GM12878 (cell line): ENCODE results near the gene RBM42.

ENCODE experiments used
- CREM ChIP-seq: IDR thresholded peaks from 2 replicates; pipeline ENCODE4 v1.6.1; 2014; ENCODE audit warnings: antibody characterized with exemption, low read depth
- FOS ChIP-seq: IDR thresholded peaks from 3 replicates; pipeline ENCODE4 v1.6.1; 2011; ENCODE audit warnings: borderline replicate concordance; ENCODE audit not compliant: insufficient read length; ENCODE audit errors: extremely low read depth
- FOXM1 ChIP-seq: IDR thresholded peaks from 2 replicates; pipeline ENCODE4 v1.6.1; 2012; ENCODE audit warnings: low read depth, mild to moderate bottlenecking, inconsistent platforms, low read length, moderate library complexity
- NFYA ChIP-seq: IDR thresholded peaks from 2 replicates; pipeline ENCODE4 v1.6.1; 2011; ENCODE audit warnings: low read depth, mild to moderate bottlenecking, low read length, improper control_type of control experiment, borderline replicate concordance
- RFX5 ChIP-seq: IDR thresholded peaks from 2 replicates; pipeline ENCODE4 v1.6.1; 2011; ENCODE audit warnings: low read depth, low read length, improper control_type of control experiment
- SMC3 ChIP-seq: IDR thresholded peaks from 2 replicates; pipeline ENCODE4 v1.6.1; 2011; ENCODE audit warnings: low read length, improper control_type of control experiment, borderline replicate concordance
- SUZ12 ChIP-seq: fragments of 200-600 bp; sonication (generic); IDR thresholded peaks from one replicate; pipeline ENCODE4 v1.6.1; 2018; ENCODE audit warnings: antibody characterized with exemption, mild to moderate bottlenecking; ENCODE audit not compliant: unreplicated experiment
- ZNF207 ChIP-seq: fragments of 450-650 bp; IDR thresholded peaks from 2 replicates; pipeline ENCODE4 v1.6.1; 2014; ENCODE audit warnings: antibody characterized with exemption, mild to moderate bottlenecking, borderline replicate concordance
- ZSCAN29 ChIP-seq: fragments of 450-650 bp; IDR thresholded peaks from 2 replicates; pipeline ENCODE4 v1.6.1; 2017; ENCODE audit warnings: mild to moderate bottlenecking, moderate library complexity
- TF ChIP-seq, protein P1 (sequence below), 3 experiments: IDR thresholded peaks in 2 of 3; conservative IDR thresholded peaks in 1 of 3; 2 replicates each; pipeline ENCODE4 v1.5.1; 2011; ENCODE audit warnings: low read depth in 3 of 3, low read length in 3 of 3, mild to moderate bottlenecking in 3 of 3, control low read depth in 2 of 3, moderate library complexity in 2 of 3, inconsistent platforms in 1 of 3, mixed read lengths in 1 of 3; ENCODE audit not compliant: control insufficient read depth in 2 of 3, insufficient read depth in 1 of 3; ENCODE audit errors: extremely low read depth in 1 of 3
- TF ChIP-seq, protein P2 (sequence below): IDR thresholded peaks from 2 replicates; pipeline ENCODE4 v1.6.1; 2012; ENCODE audit warnings: low read depth, low read length, improper control_type of control experiment

DNA sequence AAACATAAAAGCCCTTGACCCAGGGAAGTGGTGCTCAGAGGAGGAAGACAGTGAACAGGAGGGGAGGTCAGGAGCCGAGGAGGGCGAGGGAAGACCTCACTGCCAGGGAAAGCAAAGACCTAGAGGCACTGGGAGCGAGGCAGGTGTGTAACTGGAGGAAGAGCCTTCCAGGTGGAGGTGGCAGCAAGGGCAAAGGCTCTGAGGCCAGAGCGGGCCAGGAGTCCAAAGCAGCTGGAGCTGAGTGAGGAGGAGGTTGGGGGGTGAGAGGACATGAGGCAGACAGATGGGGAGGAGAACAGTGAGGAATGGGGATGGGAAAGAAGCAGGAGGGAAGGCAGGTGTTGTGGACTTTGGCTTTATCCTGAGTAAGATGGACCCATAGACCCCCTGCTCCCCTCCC lies 41.1 kb downstream of the RBM42 start:
- TF ChIP-seq, protein P1, sequence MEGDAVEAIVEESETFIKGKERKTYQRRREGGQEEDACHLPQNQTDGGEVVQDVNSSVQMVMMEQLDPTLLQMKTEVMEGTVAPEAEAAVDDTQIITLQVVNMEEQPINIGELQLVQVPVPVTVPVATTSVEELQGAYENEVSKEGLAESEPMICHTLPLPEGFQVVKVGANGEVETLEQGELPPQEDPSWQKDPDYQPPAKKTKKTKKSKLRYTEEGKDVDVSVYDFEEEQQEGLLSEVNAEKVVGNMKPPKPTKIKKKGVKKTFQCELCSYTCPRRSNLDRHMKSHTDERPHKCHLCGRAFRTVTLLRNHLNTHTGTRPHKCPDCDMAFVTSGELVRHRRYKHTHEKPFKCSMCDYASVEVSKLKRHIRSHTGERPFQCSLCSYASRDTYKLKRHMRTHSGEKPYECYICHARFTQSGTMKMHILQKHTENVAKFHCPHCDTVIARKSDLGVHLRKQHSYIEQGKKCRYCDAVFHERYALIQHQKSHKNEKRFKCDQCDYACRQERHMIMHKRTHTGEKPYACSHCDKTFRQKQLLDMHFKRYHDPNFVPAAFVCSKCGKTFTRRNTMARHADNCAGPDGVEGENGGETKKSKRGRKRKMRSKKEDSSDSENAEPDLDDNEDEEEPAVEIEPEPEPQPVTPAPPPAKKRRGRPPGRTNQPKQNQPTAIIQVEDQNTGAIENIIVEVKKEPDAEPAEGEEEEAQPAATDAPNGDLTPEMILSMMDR (IDR thresholded peaks at IDR 0.05 in 2 of 3, conservative IDR thresholded peaks at IDR 0.05 in 1 of 3; ENCODE audit: control insufficient read depth in 2 of 3, extremely low read depth in 1 of 3, insufficient read depth in 1 of 3, low read depth in 3 of 3, low read length in 3 of 3): no peak
- no peak for TF ChIP-seq FOS
- TF ChIP-seq CREM: no peak
- TF ChIP-seq ZSCAN29: no peak
- no peak for TF ChIP-seq SUZ12
- TF ChIP-seq RFX5: no peak
- TF ChIP-seq NFYA: no peak
- TF ChIP-seq ZNF207: no peak
- TF ChIP-seq SMC3: no peak
- TF ChIP-seq FOXM1: no peak
- TF ChIP-seq, protein P2, sequence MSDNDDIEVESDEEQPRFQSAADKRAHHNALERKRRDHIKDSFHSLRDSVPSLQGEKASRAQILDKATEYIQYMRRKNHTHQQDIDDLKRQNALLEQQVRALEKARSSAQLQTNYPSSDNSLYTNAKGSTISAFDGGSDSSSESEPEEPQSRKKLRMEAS: no peak
